Thoracic aorta (tissue), 2 donors: ENCODE results near the gene PCDH9. TPM values are rescaled to one million over a fixed set of nuclear protein-coding genes. Genes with fewer than 3 reads are reported as not detected.
"Not testable (repeated sequence)": the region's sequence is repeated elsewhere in the genome, so short reads cannot be mapped to it uniquely, and the experiment has no call there.

Experiments
- ATAC-seq: fragments of 150-250 bp; one replicate; pipeline ENCODE4 v1.8.0; 2017; ENCODE audit warnings: low read depth; ENCODE audit not compliant: insufficient number of reproducible peaks, low FRiP score
- DNase-seq: peaks from one replicate; pipeline ENCODE4 v3.0.0-alpha.2; 2020; ENCODE audit warnings: low spot score
- H3K27ac ChIP-seq, 2 donors: fragments of 200-600 bp; sonication (generic); 1 replicate in 1 of 2; 2 replicates in 1 of 2; pipeline ENCODE4 v1.5.1; 2016; ENCODE audit warnings: mild to moderate bottlenecking in 2 of 2, moderate library complexity in 2 of 2
- H3K27me3 ChIP-seq: fragments of 200-600 bp; sonication (generic); replicated peaks from 2 replicates; pipeline ENCODE4 v1.6.0; 2016; ENCODE audit warnings: mild to moderate bottlenecking; ENCODE audit not compliant: insufficient read depth
- H3K36me3 ChIP-seq: fragments of 200-600 bp; sonication (generic); one replicate; pipeline ENCODE4 v1.5.1; 2016
- H3K4me1 ChIP-seq, 2 donors: fragments of 200-600 bp; sonication (generic); 1 replicate in 1 of 2; 2 replicates in 1 of 2; pipeline versions ENCODE4 v1.5.1 to v1.6.0; 2016; ENCODE audit warnings: low read depth in 2 of 2, mild to moderate bottlenecking in 1 of 2; ENCODE audit not compliant: control insufficient read depth in 1 of 2
- H3K4me3 ChIP-seq: fragments of 200-600 bp; sonication (generic); 2 replicates; pipeline ENCODE4 v1.5.1; 2016; ENCODE audit warnings: mild to moderate bottlenecking
- H3K9me3 ChIP-seq: fragments of 200-600 bp; sonication (generic); 2 replicates; pipeline ENCODE4 v1.5.1; 2016
- CTCF ChIP-seq: fragments of 200-600 bp; sonication (generic); IDR thresholded peaks from one replicate; pipeline ENCODE4 v1.5.1; 2019; ENCODE audit warnings: antibody characterized with exemption
- total RNA-seq, 2 donors: library from RNA; depleted of rRNA; stranded (reverse); fragments of >200 nt; gene quantifications; one replicate each; pipeline versions ENCODE4 v1.1.0 to v1.2.3, GENCODE V29; 2016

Gene PCDH9
- total RNA-seq, 2 donors from 2014 or later: 12.3 to 15.3 TPM

DNA sequence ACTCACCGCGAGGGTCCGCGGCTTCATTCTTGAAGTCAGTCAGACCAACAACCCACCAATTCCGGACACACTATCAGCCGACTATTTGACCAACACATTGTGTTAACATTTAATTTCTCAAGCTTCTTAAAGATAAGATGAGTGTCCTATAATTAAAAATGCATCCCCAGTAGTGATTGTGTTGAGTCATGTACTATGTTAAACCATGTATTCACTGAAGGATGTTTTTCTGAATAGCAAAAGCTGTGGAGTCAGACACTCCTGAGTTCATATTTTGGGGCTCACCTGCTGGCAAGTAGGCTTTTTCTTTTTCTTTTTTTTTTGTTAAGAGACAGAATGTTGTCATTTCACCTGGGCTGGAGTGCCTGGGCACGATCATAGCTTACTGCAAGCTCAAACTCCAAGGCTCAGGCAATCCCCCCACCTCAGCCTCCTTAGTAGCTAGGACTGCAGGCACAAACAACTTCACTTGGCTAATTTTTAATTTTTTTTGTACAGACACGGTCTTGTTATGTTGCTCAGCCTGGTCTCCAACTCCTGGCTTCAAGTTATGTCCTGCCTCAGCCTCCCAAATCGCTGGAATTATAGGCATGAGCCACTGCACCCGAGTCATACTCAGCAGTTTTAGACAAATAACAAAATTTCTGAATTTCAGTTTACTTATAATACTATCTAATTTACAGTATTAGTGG is 606.9 kb downstream of the PCDH9 start:
- no peak overlapping the region for H3K4me3 ChIP-seq
- no peaks in the 10 kb centered on the region for H3K27me3 ChIP-seq
- H3K9me3 ChIP-seq: no peaks in the 10 kb centered on the region
- no peak for TF ChIP-seq CTCF
- no peak for DNase-seq
- no peaks in the 10 kb centered on the region for H3K36me3 ChIP-seq
- no peaks in the 10 kb centered on the region for H3K4me1 ChIP-seq
- H3K27ac ChIP-seq: no peak overlapping the region
- no peak for ATAC-seq

- not testable (repeated sequence) for H3K4me3 ChIP-seq, H3K27ac ChIP-seq, DNase-seq
These were observed 608.2 kb downstream of the PCDH9 start for GRCh38 chr13:66621906-66622447.

GRCh38 chr13:66618702-66619101 is 611.4 kb downstream of the PCDH9 start:
- Histone ChIP-seq H3K27me3 (no peaks in the 10 kb centered on the region), H3K4me3 (no peak overlapping the region), H3K9me3 (no peaks in the 10 kb centered on the region), H3K27ac (no peak overlapping the region), H3K36me3 (no peaks in the 10 kb centered on the region), H3K4me1 (no peaks in the 10 kb centered on the region)
- DNase-seq: no peak
- no peak for TF ChIP-seq CTCF
- ATAC-seq: no peak

More at GRCh38 chr13:66621906-66622447, 608.2 kb downstream of the PCDH9 start:
- H3K27me3 ChIP-seq, H3K36me3 ChIP-seq, H3K9me3 ChIP-seq, H3K4me1 ChIP-seq, ATAC-seq: not testable (repeated sequence)

GRCh38 chr13:66617786-66618185 is 612.4 kb downstream of the PCDH9 start:
- H3K27me3 ChIP-seq: no peaks in the 10 kb centered on the region
- DNase-seq: no peak

DNA sequence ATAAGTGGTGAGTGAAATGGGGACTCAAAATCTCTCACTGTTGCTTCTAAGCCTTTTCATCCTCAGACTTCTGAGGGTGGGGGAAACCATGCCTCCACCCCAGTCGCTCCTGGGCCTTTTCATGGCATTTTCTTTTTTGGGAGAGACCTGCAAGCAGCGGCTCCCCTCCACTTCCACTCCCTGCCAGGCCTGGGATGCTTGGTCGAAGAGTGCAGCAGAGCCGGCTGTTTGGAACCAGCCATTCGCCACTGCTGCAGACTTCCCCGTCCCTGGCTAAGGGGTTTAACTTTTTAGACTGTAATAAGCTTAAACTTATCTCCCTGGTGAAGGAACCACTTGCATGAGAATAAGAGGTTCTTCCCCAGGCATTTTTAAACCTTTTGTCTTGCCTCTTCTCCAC is 617.2 kb downstream of the PCDH9 start:
- TF ChIP-seq CTCF: no peak
- no peak for ATAC-seq
- DNase-seq: no peak
- Histone ChIP-seq H3K4me1 (no peaks in the 10 kb centered on the region), H3K9me3 (no peaks in the 10 kb centered on the region), H3K4me3 (no peak overlapping the region), H3K36me3 (no peaks in the 10 kb centered on the region), H3K27me3 (no peaks in the 10 kb centered on the region), H3K27ac (no peak overlapping the region)

More at GRCh38 chr13:66617786-66618185, 612.4 kb downstream of the PCDH9 start:
- Histone ChIP-seq H3K36me3 (no peaks in the 10 kb centered on the region), H3K4me1 (no peaks in the 10 kb centered on the region), H3K27ac (no peak overlapping the region), H3K4me3 (no peak overlapping the region), H3K9me3 (no peaks in the 10 kb centered on the region)
- no peak for ATAC-seq
- TF ChIP-seq CTCF: no peak

- ATAC-seq: no peak
- no peak for TF ChIP-seq CTCF
These were observed 643.6 kb downstream of the PCDH9 start for GRCh38 chr13:66586489-66586888.

More at GRCh38 chr13:66586489-66586888, 643.6 kb downstream of the PCDH9 start:
- H3K27me3 ChIP-seq: no peaks in the 10 kb centered on the region
- H3K27ac ChIP-seq: no peak overlapping the region
- no peak overlapping the region for H3K4me3 ChIP-seq
- H3K4me1 ChIP-seq: no peaks in the 10 kb centered on the region
- H3K9me3 ChIP-seq: no peaks in the 10 kb centered on the region
- no peaks in the 10 kb centered on the region for H3K36me3 ChIP-seq
- no peak for DNase-seq
